HG02571 (cell line): Measurements from ENCODE around the gene GDAP2.
"Not testable (repeated sequence)": the region's sequence is repeated elsewhere in the genome, so short reads cannot be mapped to it uniquely, and the experiment has no call there.

Source experiments
- ATAC-seq: cut with Tn5 transposase; IDR thresholded peaks from one replicate; pipeline ENCODE4 v1.9.1; 2021; ENCODE audit warnings: mild to moderate bottlenecking, moderate library complexity; ENCODE audit not compliant: unreplicated experiment

The GDAP2 gene

DNA sequence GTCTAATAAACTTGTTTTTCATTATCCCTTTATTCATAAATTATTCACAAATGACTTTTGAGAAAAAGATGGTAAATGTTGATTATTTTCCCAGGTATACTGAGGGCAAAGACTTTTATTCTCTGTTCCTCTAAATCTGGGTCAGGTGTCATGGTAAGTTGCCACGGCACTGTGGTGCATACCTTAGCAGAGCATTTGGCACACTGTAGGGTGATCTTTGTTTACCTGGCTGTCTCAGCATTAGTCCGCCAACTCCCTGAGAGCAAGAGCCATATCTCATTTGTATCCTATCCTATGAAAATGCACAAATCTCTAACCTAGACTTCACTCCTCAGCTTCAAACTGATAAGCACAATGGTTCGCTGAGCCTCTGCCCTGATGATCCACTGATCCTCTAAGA lies 24.9 kb downstream of the GDAP2 start:
- ATAC-seq, result no peak

DNA sequence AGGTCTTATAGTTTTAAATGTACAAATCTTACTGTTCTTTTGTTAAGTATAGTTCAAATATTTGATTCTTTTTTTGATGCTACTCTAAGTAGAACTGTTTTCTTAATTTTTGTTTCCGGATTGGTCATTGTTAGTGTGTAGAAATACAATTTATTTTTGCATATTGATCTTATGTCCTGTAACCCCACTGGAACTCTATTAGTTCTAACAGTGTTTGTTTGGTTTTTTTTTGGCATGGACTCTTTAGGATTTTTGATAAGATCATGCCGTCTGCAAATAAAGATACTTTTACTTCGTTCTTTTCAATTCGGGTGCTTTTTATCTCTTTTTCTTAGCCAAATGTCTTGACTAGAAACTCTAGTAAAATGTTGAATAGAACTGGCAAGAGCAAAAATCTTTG lies 26.5 kb downstream of the GDAP2 start:
- ATAC-seq, result no peak

DNA sequence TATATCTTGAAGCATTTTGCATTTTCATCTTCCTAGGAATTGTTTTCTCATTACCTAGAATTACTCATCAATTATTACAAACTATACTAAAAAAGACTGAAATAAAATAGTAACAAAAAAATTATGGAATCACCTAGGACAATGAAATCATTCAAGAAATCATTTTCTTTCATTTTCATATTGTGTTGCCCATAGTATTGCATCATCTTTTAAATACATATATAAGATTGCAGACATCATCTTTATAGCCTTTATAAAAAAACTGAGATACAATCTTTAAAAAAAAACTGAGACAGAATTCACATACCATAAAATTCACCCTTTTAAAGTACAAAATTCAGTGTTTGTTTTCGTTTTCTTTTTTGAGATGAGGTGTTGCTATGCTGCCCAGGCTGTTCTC lies 29.6 kb downstream of the GDAP2 start:
- no peak for ATAC-seq

DNA sequence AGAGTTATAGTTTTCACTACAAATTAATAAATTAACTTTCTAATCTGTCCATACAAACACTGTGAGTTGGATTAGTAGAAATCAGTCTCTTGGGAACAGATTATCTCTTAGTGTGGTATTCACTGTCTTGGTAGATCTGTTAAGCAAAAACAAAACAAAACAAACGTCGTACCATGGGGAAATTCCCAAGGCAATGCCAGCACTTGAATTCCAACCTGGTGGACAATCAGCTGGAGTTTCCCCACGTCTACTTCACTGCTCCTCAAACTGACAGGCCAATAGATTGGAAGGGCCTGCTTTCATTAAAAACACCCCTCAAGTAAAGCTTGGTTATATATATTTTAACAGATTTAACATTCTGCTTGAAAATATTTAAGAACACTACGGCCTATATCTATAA lies 31.9 kb downstream of the GDAP2 start:
- no peak for ATAC-seq

DNA sequence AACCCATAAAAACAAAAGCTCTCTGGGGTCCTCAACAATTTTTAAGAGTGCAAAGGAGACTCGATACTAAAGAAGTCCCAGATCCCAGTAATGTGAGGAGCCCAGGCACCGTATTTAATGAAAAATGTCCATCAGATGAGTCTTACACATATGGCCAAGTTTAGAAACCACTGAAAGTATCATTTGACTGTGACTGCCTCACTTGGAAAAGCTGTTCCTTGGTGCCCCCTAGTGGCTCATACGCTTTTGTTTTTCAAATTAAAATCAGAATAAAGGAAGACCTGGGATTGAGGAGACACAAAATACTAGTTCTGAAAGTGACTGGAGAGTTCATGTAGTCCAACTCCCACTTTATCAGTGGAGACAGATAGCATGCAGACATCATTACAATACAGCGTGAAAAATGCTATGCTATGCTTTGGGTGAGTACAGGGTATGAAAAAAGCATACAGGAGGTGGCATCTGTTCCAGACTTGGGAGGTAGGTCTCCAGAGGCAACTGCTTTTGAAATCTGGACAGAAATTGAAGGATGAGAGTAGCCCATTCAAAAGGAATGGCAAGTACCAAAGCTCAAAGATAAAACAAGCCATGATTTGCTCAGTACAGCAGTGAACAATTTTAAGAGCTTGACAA lies 33.8 kb downstream of the GDAP2 start:
- ATAC-seq, result peak; percentile 91

DNA sequence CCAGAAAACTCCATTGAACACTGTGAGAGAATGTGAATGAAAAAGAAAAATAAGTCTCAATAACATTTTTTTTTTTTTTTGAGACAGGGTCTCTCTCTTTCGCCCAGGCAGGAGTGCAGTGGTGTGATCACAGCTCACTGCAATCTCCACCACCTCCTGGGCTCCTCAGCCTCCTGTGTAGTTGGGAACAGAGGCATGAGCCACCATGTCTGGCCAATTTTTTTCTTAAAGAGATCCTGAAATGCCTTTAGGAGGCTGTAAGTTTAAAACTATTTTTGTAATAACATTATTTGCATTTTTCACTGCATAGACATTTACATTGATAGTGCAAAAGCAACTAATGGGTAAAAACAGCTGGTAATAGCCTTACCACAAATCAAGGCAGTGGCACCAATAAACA lies 35.3 kb downstream of the GDAP2 start:
- no peak for ATAC-seq

DNA sequence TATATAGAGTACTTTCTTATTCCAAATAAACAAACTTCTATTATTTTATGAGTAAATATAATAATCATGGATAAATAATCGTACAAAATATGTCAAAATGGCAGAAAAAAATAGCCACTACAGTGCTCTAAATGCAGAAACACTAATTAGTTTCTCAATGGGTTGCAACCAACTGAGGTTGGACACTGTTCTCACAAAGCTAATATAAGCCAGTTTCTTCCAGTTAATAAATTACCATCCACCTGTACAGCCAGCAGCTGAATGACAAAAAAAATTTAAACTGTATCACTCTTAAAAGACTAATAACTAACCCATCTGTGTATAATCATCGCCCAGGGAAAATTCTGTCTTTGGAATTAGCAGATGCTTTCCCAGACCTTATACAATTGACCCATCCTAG lies 36.9 kb downstream of the GDAP2 start:
- ATAC-seq, result no peak

DNA sequence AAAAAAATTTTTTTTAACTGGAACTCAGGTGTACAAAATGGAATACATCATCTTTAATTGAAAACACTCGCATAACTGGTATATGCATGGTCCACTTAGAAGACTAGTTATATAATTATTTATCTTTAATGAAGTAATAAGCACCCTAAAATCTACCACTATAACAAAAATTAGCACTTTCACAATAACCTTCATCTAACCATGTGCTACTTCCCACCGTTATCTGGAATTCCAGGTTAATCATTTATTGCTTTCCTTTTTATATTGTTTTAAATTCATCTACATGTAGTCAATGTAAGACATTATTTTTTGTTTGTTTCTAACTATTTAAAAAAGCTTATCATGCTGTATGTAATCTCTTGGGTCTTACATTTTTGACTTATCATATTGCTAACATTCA lies 39.0 kb downstream of the GDAP2 start:
- ATAC-seq, result no peak

DNA sequence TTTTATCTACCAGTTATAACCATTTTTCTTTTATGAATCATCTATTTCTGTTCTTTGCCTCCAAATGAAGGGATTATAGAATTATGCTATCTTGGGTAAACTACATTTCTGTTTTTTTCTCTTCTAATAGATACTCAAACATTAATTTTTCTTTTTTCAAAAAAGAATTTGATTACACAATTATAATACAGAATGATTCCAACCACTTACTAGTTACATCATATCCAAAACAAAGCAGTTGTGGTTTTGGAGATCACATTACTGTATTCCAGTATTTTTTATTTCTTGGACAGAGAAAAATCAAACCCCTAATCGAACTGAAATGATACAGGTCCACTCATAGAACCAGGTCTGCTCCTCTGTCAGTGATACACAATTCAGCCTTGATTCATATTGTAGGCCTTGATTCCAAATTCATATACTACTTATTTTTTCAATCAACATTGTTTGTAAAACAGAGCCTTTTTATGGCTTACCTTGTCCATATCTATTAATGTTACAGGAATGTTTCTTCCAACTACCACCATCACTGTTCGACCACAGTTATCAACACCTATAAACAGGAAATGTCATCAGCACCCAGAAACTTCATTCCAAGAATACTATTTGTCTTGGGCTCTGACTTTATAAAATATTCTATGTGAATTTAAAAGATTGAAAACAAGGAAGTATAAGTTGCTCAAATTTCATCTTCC lies 43.2 kb downstream of the GDAP2 start:
- ATAC-seq, result no peak

DNA sequence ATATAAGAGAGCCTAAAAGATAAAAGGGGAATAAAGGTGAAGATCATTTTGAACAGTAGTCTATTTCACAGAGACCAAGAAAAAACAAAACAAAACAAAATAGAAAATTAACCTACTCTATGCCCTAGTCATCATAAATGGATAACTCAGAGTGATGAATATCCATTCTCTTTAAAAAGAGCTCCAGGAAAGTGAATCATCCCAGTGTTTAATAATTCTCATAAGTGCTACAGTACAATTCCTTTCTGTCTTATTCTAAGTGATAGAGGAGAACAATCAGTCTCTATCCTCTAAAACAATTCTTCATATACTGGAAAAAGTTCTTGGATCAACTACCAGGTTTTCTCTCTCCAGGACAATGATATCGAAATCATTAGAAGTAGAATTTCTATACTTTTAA lies 45.8 kb downstream of the GDAP2 start:
- ATAC-seq, result no peak

DNA sequence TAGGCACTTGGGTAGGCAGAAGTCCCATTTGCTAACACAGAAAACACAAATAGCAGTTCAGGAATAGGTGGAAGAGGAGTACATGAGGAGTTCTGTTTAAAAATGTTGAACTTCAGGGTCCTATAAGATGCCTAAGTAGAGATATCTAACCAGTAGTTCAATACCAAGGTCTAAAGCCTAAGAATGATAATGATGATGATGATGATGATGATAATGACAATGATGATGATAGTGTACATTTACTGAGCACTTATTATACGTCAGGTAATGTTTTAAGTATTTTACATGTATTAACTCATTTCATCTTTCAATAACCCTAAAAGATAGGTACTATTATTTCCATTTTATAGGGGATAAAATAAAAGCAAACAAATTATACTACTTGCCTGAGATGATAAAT lies 50.1 kb downstream of the GDAP2 start:
- ATAC-seq, result no peak

DNA sequence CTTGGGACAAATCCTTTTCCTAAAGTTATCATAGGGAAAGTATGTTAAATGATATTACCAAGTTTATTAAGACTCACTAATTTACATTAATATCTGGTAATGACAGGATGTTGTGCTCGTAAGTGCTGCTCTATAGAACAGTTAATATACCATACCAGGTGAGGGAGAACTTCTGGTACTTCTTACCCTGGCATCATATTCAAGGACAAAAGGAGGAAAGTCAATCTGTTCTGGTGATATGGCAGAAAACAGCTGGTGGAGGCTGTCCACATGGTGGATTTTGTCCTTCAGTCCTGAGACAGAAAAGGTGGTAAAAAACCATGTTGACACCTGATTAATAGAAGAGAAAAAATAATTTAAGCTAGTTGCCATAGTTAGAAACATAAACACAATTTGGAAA lies 51.6 kb downstream of the GDAP2 start:
- no peak for ATAC-seq

DNA sequence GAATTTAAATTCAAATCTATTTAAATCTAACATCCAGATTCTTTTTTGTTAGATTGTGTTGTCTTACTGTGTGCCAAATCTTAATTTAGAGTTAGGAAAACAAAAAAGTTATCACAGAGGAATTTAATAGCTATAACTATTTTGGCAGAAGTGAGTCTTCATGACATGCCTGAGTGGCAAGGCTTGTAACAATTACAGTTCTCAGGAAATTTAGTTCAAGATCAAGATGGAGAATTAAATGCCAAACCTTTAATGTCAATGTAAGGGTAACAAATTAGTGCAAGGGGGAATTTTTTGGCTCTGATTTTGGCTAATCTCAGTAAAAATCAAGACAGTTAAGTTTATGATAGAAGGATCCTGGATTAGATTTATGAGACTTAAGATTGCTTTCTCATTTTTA lies 58.4 kb downstream of the GDAP2 start:
- no peak for ATAC-seq

DNA sequence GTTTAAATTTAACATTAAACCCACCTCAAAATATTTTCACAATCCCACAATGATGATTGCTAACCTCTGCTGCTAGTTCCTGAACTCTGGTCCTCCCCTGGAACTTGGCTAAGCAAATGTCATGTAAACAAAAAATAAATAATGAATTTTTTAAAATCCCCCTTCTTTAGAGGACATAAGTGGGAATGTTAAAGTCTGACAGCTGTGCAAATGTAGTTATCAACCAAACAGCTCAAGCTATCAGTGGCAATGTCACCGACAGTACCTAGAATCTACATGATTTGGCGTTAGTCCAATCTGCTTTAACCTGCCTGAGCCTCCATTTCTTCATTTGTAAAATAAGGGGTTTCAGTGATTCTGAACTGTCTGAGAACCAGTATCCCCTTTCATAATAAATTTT lies 67.7 kb downstream of the GDAP2 start:
- ATAC-seq, result no peak

DNA sequence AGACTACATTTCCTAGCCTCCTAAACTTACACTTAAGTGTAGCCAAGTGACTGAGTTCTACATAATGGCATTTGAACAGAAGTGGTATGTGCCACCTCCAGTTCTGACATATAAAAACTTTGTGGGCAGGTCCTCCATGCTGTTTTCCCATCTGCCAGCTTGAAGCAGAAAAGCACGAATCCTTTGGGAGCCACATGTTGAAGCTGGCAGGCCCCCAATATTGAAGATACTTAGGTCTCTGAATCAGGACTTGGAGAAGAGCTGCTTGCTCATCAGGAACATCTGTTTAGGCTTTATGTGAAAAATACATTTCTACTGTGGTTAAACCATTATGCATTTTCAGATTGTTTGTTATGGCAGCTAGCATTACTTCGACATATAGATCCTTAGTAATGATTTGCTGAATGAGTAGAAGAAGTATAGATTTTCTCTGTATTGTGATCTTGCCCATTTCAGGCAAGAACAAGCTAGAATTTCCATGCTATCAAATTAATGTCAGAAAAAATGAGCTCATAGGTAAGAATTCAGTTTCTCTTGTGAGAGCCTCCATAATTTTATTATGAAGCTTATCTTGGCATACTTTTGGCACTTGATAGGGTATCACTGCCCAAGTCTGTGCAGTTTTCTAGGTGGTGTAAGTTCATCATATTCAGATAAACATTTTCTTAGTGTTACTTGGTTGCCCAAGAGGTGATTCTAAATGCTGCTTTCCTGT lies 68.4 kb downstream of the GDAP2 start:
- ATAC-seq, result no peak

DNA sequence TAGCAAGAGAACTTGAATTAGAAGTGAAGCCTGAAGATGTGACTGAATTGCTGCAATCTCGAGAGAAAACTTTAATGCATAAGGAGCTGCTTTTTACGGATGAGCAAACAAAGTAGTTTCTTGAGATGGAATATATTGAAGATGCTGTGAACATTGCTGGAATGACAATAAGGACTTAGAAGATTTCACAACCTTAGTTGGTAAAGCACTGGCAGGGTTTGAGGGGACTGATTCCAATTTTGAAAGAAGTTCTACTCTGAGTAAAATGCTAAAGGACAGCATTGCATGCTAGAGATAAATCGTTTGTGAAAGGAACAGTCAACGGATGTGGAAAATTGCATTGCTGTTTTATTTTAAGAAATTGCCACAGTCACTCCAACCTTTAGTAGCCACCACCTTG lies 69.5 kb downstream of the GDAP2 start:
- ATAC-seq, result no peak

DNA sequence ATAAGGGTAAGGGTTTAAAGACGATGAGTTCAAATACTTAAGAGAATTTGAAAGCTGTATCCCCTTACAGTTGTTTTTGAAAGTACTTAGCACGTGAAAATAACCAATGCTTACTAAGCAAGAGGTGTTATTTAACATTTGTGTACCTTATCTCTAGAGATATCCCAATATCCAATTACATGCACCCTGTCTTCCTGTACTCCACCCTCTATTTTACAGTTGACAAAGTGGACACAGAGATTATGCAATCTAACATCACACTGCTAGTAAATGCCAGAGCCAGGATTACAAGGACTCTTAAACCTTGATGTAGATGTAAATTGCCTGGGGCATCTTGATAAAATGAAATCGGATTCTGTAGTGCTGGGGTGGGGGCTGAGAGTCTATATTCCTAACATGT lies 72.0 kb downstream of the GDAP2 start:
- ATAC-seq, result no peak

DNA sequence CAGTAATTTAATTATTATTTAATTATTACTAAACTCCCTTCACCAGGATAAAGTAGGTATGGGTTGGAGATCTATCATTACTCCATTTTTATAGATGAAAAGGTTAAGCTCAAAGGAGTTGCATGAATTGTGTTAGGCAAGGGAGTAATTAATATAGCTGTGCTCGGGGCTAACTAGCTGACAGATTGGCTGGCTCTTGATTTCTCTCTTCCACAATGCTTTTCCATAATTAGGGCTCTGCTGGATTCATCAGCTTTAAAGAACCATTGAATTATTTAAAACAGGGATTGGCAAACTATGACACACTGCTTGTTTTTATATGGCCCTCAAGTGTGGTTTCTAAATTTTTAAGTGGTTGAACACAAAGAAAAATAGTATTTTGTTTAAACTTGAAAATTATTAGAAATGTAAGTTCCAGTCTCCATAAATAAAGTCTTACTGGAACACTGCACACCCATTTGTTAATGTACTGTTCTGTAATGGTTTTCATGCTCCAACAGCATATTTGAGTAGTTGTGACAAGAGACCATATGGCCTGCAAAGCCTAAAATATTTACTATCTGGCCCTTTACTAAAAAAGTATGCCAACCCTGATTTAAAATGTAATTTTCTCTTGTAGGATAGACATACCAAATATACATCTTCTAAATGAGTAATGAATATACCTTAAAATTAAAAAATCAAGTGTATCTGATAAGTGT lies 76.4 kb downstream of the GDAP2 start:
- ATAC-seq, result no peak

DNA sequence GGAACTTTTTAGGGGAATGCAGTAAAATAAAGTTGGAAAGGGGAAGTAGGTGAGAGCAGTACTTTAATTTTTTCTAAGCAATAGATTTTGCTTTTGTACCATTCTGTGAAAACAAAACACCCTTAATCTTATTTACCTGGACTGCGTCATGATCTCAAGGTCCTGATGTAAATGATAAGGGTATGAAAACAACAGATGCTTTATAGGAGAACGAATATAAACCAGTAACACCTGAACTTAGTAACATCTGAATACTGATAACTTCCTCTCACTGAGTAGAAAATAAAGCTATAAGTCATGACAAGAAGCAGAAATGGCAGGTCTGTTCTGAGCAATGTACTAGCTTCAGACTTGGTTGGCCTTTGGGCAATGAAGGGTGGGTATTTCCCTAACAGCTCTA lies 77.7 kb downstream of the GDAP2 start:
- no peak for ATAC-seq

DNA sequence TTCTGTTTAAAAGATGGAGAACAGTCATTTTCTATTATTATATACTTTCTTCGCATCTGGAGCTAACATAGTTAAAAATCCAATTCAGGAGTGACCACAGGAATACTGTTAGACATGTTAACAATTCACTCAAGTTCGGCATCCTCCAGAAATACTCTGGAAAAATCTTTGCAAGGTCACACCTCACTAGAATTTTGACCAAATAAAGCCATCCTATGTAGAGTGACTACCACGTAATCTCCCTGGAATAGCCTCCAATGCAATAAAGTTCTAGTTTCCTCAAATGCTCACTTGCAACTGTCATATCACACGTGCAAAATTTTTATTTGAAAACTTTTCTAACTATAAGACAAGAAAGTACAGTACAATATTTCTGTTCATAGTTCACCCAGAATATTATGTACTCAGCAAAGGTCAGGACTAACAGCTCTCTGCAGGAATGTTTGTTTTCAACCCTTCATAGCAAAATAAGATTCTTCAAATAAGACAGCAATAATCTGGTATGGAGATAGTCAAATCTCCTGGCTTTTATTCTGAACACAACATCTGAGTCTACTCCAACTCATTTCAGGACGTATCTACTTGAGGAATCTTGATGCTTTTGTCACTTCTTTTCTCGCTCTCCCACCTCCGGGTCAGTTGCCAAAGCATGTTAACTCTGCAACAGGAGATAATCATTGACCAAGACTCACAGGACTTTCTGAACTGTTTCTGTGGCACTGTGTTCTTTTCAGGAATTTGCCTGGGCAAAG lies 82.6 kb downstream of the GDAP2 start:
- no peak for ATAC-seq

DNA sequence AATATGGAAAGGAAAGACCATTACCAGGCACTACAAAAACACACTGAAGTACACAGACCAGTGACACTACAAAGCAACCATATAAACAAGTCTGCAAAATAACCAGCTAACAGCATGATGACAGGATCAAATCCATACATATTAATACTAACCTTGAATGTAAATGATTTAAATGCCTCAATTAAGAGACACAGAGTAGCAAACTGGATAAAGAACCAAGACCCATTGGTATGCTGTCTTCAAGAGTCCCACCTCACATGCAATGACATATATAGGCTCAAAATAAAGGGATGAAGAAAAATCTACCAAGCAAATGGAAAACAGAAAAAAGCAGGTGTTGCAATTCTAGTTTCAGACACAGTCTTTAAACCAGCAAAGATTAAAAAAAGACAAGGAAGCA lies 84.9 kb downstream of the GDAP2 start:
- not testable (repeated sequence) for ATAC-seq
